PC-3 (cell line): Measurements from ENCODE around the gene ACBD6. TPM values are rescaled to one million over a fixed set of nuclear protein-coding genes. Genes with fewer than 3 reads are reported as not detected.

Source experiments
- ATAC-seq: fragments of 200-7000 bp; cut with Tn5 transposase; 2 replicates; pipeline ENCODE4 v1.9.1; 2020; ENCODE audit warnings: mild to moderate bottlenecking, moderate library complexity
- BruUV-seq: library from RNA; stranded (reverse); fragments of 400-500 nt; replicated peaks from 2 replicates; lab custom pipeline; 2021; lab: Mats Ljungman, UMichigan
- CTCF ChIA-PET: fragments of 300-600 bp; sonication (Branson Sonifier 250); formaldehyde crosslinking; loops from one replicate; lab custom pipeline; 2022; ENCODE audit warnings: antibody characterized with exemption; lab: Charles Lee
- POLR2A ChIA-PET: fragments of 300-600 bp; sonication (Branson Sonifier 250); formaldehyde crosslinking; loops from one replicate; lab custom pipeline; 2022; ENCODE audit warnings: antibody characterized with exemption; ENCODE audit not compliant: unreplicated experiment; lab: Charles Lee
- DNase-seq: peaks from one replicate; pipeline ENCODE4 v3.0.0-alpha.2; 2015
- H2AFZ ChIP-seq: fragments of 300-600 bp; sonication (generic); 2 replicates; pipeline ENCODE4 v1.6.0; 2016; ENCODE audit warnings: antibody characterized with exemption, low read length
- H3F3A ChIP-seq: fragments of 300-600 bp; sonication (generic); one replicate; pipeline ENCODE4 v1.6.0; 2017; ENCODE audit warnings: antibody characterized with exemption, low read length, control low read depth, mild to moderate bottlenecking; ENCODE audit not compliant: unreplicated experiment
- H3K27ac ChIP-seq: fragments of 300-600 bp; sonication (generic); 2 replicates; pipeline ENCODE4 v1.5.1; 2016; ENCODE audit warnings: mild to moderate bottlenecking, low read length
- H3K27me3 ChIP-seq: fragments of 300-600 bp; sonication (generic); 2 replicates; pipeline ENCODE4 v1.6.1; 2016; ENCODE audit warnings: low read length, mixed read lengths
- H3K36me3 ChIP-seq: fragments of 300-600 bp; sonication (generic); 2 replicates; pipeline ENCODE4 v1.6.1; 2016; ENCODE audit warnings: low read depth, mixed run types, low read length, mixed read lengths
- H3K4me1 ChIP-seq: fragments of 300-600 bp; sonication (generic); 2 replicates; pipeline ENCODE4 v1.5.1; 2016; ENCODE audit warnings: low read length; ENCODE audit not compliant: insufficient read depth
- H3K4me2 ChIP-seq: fragments of 300-600 bp; sonication (generic); 2 replicates; pipeline ENCODE4 v1.6.0; 2016; ENCODE audit warnings: low read length
- H3K4me3 ChIP-seq: fragments of 300-600 bp; sonication (generic); 2 replicates; pipeline ENCODE4 v1.5.1; 2016; ENCODE audit warnings: mild to moderate bottlenecking, low read length, mixed read lengths
- H3K79me2 ChIP-seq: fragments of 300-600 bp; sonication (generic); 2 replicates; pipeline ENCODE4 v1.6.1; 2017; ENCODE audit warnings: low read length, mixed read lengths
- H3K9ac ChIP-seq: fragments of 300-600 bp; sonication (generic); 2 replicates; pipeline ENCODE4 v1.6.0; 2016; ENCODE audit warnings: mild to moderate bottlenecking, low read length
- H3K9me2 ChIP-seq: fragments of 300-600 bp; sonication (generic); replicated peaks from 2 replicates; pipeline ENCODE4 v1.6.1; 2016; ENCODE audit warnings: mixed run types, low read length, mixed read lengths
- H3K9me3 ChIP-seq: fragments of 300-600 bp; sonication (generic); 2 replicates; pipeline ENCODE4 v1.6.1; 2016; ENCODE audit warnings: low read length, mixed read lengths
- H4K20me1 ChIP-seq: fragments of 300-600 bp; sonication (generic); 2 replicates; pipeline ENCODE4 v1.6.1; 2016; ENCODE audit warnings: low read length, mixed read lengths
- EZH2 ChIP-seq: fragments of 300-600 bp; sonication (generic); IDR thresholded peaks from one replicate; pipeline ENCODE4 v1.6.1; 2017; ENCODE audit warnings: antibody characterized with exemption, mild to moderate bottlenecking, low read length; ENCODE audit not compliant: unreplicated experiment
- EZH2phosphoT487 ChIP-seq: fragments of 300-600 bp; sonication (generic); IDR thresholded peaks from 2 replicates; pipeline ENCODE4 v1.6.1; 2018; ENCODE audit warnings: mild to moderate bottlenecking, antibody characterized with exemption, low read length, borderline replicate concordance
- intact Hi-C: fragments of 100-400 bp; cut with micrococcal nuclease; formaldehyde crosslinking; loops from 2 replicates; pipeline ENCODE4 v1.9.0; 2023
- total RNA-seq: library from RNA; depleted of rRNA; stranded (reverse); fragments of >200 nt; gene quantifications from 2 replicates; pipeline ENCODE4 v1.2.3, GENCODE V29; 2014
- TF ChIP-seq, protein P1 (sequence below): fragments of 300-600 bp; sonication (generic); conservative IDR thresholded peaks from 2 replicates; pipeline ENCODE4 v1.5.1; 2017; ENCODE audit warnings: antibody characterized with exemption, low read depth, mild to moderate bottlenecking, low read length

The ACBD6 gene
- total RNA-seq, 1 experiment from 2014 or later = 43.3 TPM

DNA sequence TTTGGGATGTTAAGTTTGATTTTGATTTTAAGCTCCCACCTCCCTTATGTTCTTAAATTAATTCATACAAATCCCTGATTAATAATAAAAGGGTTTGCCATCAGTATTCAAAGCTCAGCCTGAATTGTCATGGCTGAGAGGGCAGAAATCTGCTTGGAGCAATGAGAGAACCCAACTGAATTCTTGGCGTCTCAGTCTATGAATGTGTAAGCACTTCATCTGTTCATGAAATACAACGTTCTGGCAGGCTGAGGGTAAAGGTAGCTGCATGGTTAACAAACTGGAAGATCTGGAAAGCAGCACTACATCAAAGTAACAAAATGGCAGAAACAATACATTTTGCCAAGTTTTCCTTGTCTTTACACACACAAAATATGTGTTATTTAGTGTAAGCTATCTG, 95.3 kb downstream of the ACBD6 start:
- Histone ChIP-seq H3K36me3 (peaks cover 5% of the 10 kb centered on the region; the same call in 1 of the 2 replicates), H3K27ac (no peak overlapping the region), H3K9me3 (no peaks in the 10 kb centered on the region), H3F3A (no peaks in the 10 kb centered on the region), H3K4me2 (no peak overlapping the region), H3K4me3 (no peak overlapping the region), H4K20me1 (no peaks in the 10 kb centered on the region), H3K4me1 (no peaks in the 10 kb centered on the region), H3K79me2 (no peaks in the 10 kb centered on the region), H3K9me2 (no peaks in the 10 kb centered on the region), H2AFZ (no peak overlapping the region), H3K27me3 (no peaks in the 10 kb centered on the region), H3K9ac (no peak overlapping the region)
- no TSS peak for BruUV-seq
- intact Hi-C loops = no loop called here
- POLR2A ChIA-PET = no interaction called here
- TF ChIP-seq, protein P1, sequence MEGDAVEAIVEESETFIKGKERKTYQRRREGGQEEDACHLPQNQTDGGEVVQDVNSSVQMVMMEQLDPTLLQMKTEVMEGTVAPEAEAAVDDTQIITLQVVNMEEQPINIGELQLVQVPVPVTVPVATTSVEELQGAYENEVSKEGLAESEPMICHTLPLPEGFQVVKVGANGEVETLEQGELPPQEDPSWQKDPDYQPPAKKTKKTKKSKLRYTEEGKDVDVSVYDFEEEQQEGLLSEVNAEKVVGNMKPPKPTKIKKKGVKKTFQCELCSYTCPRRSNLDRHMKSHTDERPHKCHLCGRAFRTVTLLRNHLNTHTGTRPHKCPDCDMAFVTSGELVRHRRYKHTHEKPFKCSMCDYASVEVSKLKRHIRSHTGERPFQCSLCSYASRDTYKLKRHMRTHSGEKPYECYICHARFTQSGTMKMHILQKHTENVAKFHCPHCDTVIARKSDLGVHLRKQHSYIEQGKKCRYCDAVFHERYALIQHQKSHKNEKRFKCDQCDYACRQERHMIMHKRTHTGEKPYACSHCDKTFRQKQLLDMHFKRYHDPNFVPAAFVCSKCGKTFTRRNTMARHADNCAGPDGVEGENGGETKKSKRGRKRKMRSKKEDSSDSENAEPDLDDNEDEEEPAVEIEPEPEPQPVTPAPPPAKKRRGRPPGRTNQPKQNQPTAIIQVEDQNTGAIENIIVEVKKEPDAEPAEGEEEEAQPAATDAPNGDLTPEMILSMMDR = no peak
- no peak for TF ChIP-seq EZH2
- TF ChIP-seq EZH2phosphoT487 = no peak
- DNase-seq (no peak), ATAC-seq (no peak)
- CTCF ChIA-PET = no interaction called here

DNA sequence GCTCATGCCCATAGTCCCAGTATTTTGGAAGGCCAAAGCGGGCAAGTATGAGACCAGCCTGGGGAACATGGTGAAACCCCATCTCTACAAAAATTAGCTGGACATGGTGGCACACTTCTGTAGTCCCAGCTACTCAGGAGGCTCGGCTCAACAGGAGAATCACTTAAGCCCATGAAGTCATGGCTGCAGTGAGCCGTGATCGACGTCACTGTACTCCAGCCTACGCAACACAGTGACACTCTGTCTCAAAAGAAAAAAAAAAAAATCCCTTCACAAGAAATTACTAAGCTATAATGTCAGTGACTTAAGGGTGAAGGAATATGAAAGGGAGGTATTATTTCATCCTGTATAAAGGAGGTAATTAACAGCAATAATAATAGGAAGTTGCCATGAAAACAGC, 99.8 kb downstream of the ACBD6 start:
- Histone ChIP-seq H3K4me3 (no peak overlapping the region), H3K27me3 (no peaks in the 10 kb centered on the region), H3K9ac (no peak overlapping the region), H4K20me1 (no peaks in the 10 kb centered on the region), H3K79me2 (no peaks in the 10 kb centered on the region), H3K36me3 (no peaks in the 10 kb centered on the region), H3F3A (no peaks in the 10 kb centered on the region), H2AFZ (no peak overlapping the region), H3K4me2 (no peak overlapping the region), H3K9me2 (no peaks in the 10 kb centered on the region), H3K4me1 (no peaks in the 10 kb centered on the region), H3K9me3 (no peaks in the 10 kb centered on the region), H3K27ac (no peak overlapping the region)
- TF ChIP-seq, protein P1 = no peak
- TF ChIP-seq EZH2 (no peak), EZH2phosphoT487 (no peak)
- DNase-seq (no peak), ATAC-seq (no peak)
- no TSS peak for BruUV-seq
- intact Hi-C loops = no loop called here
- ChIA-PET POLR2A (no interaction called here), CTCF (no interaction called here)

DNA sequence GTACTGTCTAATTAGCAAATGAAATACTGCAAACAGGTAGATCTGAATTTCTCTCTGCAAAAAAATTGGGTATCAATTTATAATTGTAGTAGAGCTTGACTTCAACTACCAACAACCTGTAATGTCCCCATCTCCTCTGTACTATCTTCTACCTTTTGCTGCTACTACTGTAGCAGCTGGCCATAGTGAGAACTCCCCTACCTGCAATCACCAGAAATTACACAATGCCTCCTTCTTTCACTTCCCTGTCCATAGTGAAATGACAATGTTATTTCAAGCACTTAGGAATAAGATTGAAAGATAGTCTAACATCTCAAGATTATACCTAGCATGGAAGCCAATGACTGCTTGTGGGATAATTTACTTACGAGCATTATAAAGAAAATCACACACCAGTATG, 100.4 kb downstream of the ACBD6 start:
- Histone ChIP-seq H3K4me3 (no peak overlapping the region), H3F3A (no peaks in the 10 kb centered on the region), H3K36me3 (no peaks in the 10 kb centered on the region), H3K4me2 (no peak overlapping the region), H3K79me2 (no peaks in the 10 kb centered on the region), H3K4me1 (no peaks in the 10 kb centered on the region), H4K20me1 (no peaks in the 10 kb centered on the region), H3K9ac (no peak overlapping the region), H3K9me3 (no peaks in the 10 kb centered on the region), H3K27ac (no peak overlapping the region), H3K9me2 (no peaks in the 10 kb centered on the region), H3K27me3 (no peaks in the 10 kb centered on the region), H2AFZ (no peak overlapping the region)
- DNase-seq (no peak), ATAC-seq (no peak)
- no peak for TF ChIP-seq EZH2
- TF ChIP-seq, protein P1 = no peak
- TF ChIP-seq EZH2phosphoT487 = no peak
- ChIA-PET POLR2A (no interaction called here), CTCF (no interaction called here)
- BruUV-seq = no TSS peak
- intact Hi-C loops = no loop called here
